Mesenchymal stem cell (in vitro differentiated cells and primary cell): ENCODE data around the gene SCYL1.

Source experiments
- DNase-seq: peaks from one replicate; pipeline ENCODE4 v3.0.0-alpha.2; 2013
- H2AFZ ChIP-seq: one replicate; pipeline ENCODE4 v1.6.1; 2013; ENCODE audit warnings: low read depth, mild to moderate bottlenecking, control low read depth, inconsistent platforms, low read length, moderate library complexity
- H2AK5ac ChIP-seq: 2 replicates; pipeline ENCODE4 v1.6.1; 2013; ENCODE audit warnings: low read length, moderate library complexity, mild to moderate bottlenecking, inconsistent platforms; ENCODE audit not compliant: severe bottlenecking
- H2BK120ac ChIP-seq: one replicate; pipeline ENCODE4 v1.6.1; 2013; ENCODE audit warnings: low read depth, mild to moderate bottlenecking, inconsistent platforms, low read length, moderate library complexity
- H2BK12ac ChIP-seq, 2 experiments: one replicate each; pipeline ENCODE4 v1.6.1; 2013; ENCODE audit warnings: inconsistent platforms in 2 of 2, low read length in 2 of 2, mild to moderate bottlenecking in 2 of 2, moderate library complexity in 2 of 2, control low read depth in 1 of 2
- H2BK15ac ChIP-seq: one replicate; pipeline ENCODE4 v1.6.1; 2013; ENCODE audit warnings: mild to moderate bottlenecking, low read depth, inconsistent platforms; ENCODE audit not compliant: poor library complexity, severe bottlenecking
- H2BK5ac ChIP-seq: 2 replicates; pipeline ENCODE4 v1.6.1; 2013; ENCODE audit warnings: low read depth, mild to moderate bottlenecking, low read length, control low read depth, inconsistent platforms; ENCODE audit not compliant: poor library complexity, severe bottlenecking
- H3K14ac ChIP-seq, 2 experiments: one replicate each; pipeline ENCODE4 v1.6.1; 2013; ENCODE audit warnings: inconsistent platforms in 2 of 2, low read length in 2 of 2, control low read depth in 1 of 2, mild to moderate bottlenecking in 1 of 2, moderate library complexity in 1 of 2
- H3K18ac ChIP-seq, 2 experiments: one replicate each; pipeline ENCODE4 v1.6.1; 2013; ENCODE audit warnings: inconsistent platforms in 2 of 2, low read length in 2 of 2, control low read depth in 1 of 2, low read depth in 1 of 2, mild to moderate bottlenecking in 1 of 2
- H3K23ac ChIP-seq, 2 experiments: one replicate each; pipeline ENCODE4 v1.6.1; 2013; ENCODE audit warnings: inconsistent platforms in 2 of 2, low read length in 2 of 2, mild to moderate bottlenecking in 2 of 2, moderate library complexity in 2 of 2, control low read depth in 1 of 2
- H3K27ac ChIP-seq: 2 replicates; pipeline ENCODE4 v1.5.1; 2013; ENCODE audit warnings: mild to moderate bottlenecking, moderate library complexity, low read length, control low read depth, inconsistent platforms; ENCODE audit not compliant: poor library complexity, severe bottlenecking
- H3K27me3 ChIP-seq, 2 experiments: 2 replicates each; pipeline versions ENCODE4 v1.6.1 to v1.7.0; 2013; ENCODE audit warnings: low read length in 2 of 2, mild to moderate bottlenecking in 2 of 2, moderate library complexity in 2 of 2, control low read depth in 1 of 2, inconsistent platforms in 1 of 2; ENCODE audit not compliant: control insufficient read depth in 1 of 2, insufficient read depth in 1 of 2
- H3K36me3 ChIP-seq, 2 experiments: 2 replicates each; pipeline versions ENCODE4 v1.6.1 to v1.7.0; 2013; ENCODE audit warnings: low read length in 2 of 2, control low read depth in 1 of 2, inconsistent platforms in 1 of 2, low read depth in 1 of 2, mild to moderate bottlenecking in 1 of 2; ENCODE audit not compliant: insufficient read depth in 2 of 2, control insufficient read depth in 1 of 2
- H3K4ac ChIP-seq, 2 experiments: one replicate each; pipeline ENCODE4 v1.6.1; 2013; ENCODE audit warnings: inconsistent platforms in 2 of 2, low read length in 2 of 2, mild to moderate bottlenecking in 2 of 2, moderate library complexity in 2 of 2, control low read depth in 1 of 2, low read depth in 1 of 2
- H3K4me1 ChIP-seq: 2 replicates; pipeline ENCODE4 v1.6.1; 2013; ENCODE audit warnings: low read depth, low read length, control low read depth; ENCODE audit not compliant: control insufficient read depth, insufficient read depth
- H3K4me2 ChIP-seq: 2 replicates; pipeline ENCODE4 v1.6.1; 2013; ENCODE audit warnings: low read length, mild to moderate bottlenecking, inconsistent platforms; ENCODE audit not compliant: poor library complexity, severe bottlenecking
- H3K4me3 ChIP-seq, 2 experiments: 2 replicates each; pipeline versions ENCODE4 v1.5.1 to v1.7.0; 2013; ENCODE audit warnings: low read length in 2 of 2, mild to moderate bottlenecking in 2 of 2, control low read depth in 1 of 2, low read depth in 1 of 2; ENCODE audit not compliant: insufficient read depth in 1 of 2
- H3K79me1 ChIP-seq: replicated peaks from 2 replicates; pipeline ENCODE4 v1.6.1; 2013; ENCODE audit warnings: mild to moderate bottlenecking, control low read depth, low read length, inconsistent platforms; ENCODE audit not compliant: poor library complexity, severe bottlenecking
- H3K9ac ChIP-seq: 2 replicates; pipeline ENCODE4 v1.7.0; 2013; ENCODE audit warnings: mild to moderate bottlenecking, low read length, moderate library complexity
- H3K9me3 ChIP-seq: 2 replicates; pipeline ENCODE4 v1.7.0; 2013; ENCODE audit warnings: mild to moderate bottlenecking, low read length; ENCODE audit not compliant: control insufficient read depth
- H4K8ac ChIP-seq: one replicate; pipeline ENCODE4 v1.6.1; 2013; ENCODE audit warnings: inconsistent platforms, mild to moderate bottlenecking, low read length, moderate library complexity
- H4K91ac ChIP-seq: one replicate; pipeline ENCODE4 v1.6.1; 2013; ENCODE audit warnings: mild to moderate bottlenecking, low read length, inconsistent platforms
- WGBS: methylation state at CpG from one replicate; pipeline ENCODE4 v1.1.7; 2013; ENCODE audit warnings: mixed read lengths; 5-methylcytosine and 5-hydroxymethylcytosine counted together

Gene SCYL1

DNA sequence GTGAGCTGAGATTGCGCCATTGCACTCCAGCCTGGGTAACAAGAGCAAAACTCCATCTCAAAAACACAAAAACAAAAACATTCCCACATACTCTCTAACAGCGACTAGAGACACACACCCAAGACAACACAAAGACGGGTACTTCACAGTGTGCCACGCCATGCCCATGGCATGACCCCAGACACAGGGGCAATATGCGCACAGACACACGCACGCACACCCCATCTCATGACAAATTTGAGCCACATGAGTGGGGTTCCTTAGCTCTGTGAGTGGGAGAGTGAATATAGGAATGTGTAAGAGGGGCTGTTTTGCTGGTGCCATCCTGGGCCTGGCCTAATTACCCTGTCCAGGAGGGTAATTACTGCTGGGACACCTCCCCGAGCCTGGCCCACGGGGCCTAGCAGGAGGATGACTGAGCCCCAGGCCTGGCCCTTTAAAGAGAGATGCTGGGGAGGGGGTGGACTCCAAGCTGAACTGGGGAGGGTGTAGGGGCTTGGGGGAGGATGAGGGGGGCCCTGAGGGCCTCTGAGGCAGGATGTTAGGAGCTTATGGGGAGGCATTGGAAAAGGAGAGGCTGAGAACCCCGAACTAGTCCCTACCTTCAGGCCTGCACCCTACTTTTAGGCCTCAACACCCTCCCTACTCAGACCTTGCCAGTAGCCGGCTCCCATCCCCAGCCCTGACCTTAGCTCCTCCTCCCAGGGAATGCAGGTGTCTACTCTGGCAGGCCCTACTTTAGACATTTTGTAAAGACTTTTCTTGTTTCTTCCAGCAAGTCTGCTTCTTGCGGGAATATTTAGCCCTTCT lies 31.8 kb downstream of the SCYL1 start:
- Histone ChIP-seq H4K8ac (no peak overlapping the region), H3K18ac (peak overlapping the region in 1 of 2 experiments; percentile 14), H3K36me3 (peaks cover 12 to 20% of the 10 kb centered on the region in 2 experiments), H2BK15ac (peak overlapping the region; percentile 20), H3K4me2 (peak overlapping the region; percentile 67), H3K9me3 (no peaks in the 10 kb centered on the region), H2BK5ac (no peak overlapping the region), H3K4me3 (peak overlapping the region in 1 of 2 experiments; percentile 85), H3K27me3 (no peaks in the 10 kb centered on the region), H3K4me1 (peaks cover 63% of the 10 kb centered on the region), H3K9ac (peak overlapping the region; percentile 89), H2BK12ac (peak overlapping the region; percentile 4 to 85), H2AK5ac (peak overlapping the region; percentile 68), H3K14ac (peak overlapping the region in 1 of 2 experiments; percentile 29), H2BK120ac (no peak overlapping the region), H4K91ac (peak overlapping the region; percentile 12), H3K27ac (peak overlapping the region; percentile 41), H3K23ac (no peak overlapping the region), H3K4ac (peak overlapping the region in 1 of 2 experiments; percentile 62), H3K79me1 (peaks cover 13% of the 10 kb centered on the region), H2AFZ (no peak overlapping the region)
- DNase-seq = no peak
- WGBS = 92% methylated on average over 12 of the region's 12 CpGs

DNA sequence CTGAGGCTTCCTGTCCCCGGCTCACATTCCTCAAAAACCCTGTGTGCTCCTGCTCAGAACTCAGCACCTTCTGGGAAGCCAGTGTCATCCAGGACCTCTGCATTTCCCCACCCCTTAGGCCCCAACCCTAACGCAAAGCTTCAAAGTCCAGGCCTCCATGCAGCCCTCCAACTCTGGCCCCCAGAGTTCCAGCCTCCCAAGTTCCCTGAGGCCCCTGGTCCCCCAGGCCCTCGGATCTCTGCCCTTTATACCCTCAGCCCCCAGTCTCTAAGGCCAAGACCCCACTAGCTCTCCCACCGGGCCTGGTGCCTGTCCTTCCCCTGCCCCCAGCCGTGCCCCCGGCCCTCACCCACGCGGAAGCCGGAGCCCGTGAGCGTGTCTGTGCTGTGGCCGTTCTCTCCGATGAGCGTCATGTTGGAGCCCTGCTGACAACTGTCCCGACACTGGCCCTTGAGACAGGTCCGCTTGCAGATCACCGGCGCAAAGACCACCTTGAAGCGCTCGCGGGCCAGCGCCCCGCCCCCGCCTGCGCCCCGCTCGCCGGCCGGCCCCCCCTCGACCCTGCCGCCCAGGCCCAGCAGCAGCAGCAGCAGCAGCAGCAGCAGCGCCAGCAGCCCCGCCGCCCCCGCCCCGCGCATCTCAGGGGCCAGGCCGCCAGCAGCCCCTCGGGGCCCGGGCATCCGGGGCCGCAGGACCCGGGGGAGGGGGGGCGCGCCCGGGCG lies 32.6 kb downstream of the SCYL1 start:
- H3K27me3 ChIP-seq = no peaks in the 10 kb centered on the region
- no peak overlapping the region for H3K14ac ChIP-seq
- 10% methylated on average over 32 of the region's 47 CpGs for WGBS

DNA sequence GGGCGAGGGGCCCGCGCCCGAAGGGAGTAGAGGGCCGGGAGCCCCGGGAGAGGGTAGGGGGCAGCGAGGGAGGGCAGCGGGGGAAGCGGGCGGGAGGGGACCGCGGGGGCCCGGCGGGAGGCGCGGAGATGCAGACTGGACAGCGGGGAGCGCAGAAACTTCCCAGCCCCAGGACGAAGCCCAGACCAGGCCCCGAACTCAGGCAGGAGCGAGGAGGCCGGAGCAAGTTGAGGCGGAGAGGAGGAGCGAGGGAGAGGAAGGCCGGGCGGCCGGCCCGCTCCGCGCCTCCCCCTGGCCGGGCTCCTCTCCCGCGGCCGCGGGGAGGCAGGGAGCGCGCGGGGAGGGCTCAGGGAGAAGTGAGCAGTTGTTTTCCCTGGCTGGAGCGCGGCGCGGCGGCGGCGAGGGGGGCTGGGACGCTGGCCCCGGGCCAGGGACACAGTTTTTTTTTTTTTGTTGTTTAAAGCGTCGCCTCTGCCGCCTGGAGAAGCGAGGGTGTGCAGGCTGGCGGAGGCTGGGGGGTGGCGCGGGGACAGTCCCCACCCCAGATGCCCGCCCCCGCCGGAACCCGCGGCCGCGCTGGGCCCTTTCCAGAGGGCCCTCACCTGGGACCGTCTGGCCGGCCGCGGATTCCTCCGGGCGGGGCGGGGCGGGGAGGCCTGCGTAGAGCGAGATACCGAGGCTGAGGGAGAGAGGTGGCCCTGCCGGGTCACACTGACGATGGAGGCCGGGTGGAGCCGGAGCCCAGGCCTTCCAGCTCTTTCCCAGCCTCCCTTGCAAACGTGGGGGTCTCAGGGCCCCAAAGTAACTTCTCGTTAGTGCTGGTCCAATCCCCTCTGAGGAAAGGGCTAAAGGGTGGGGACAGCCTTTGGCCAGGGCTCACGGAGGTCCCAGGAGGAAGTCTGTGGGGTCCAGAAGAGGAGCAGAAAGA lies 33.4 kb downstream of the SCYL1 start, which contains the start of gene LTBP3:
Gene LTBP3, minus strand, starts transcription at position 358 of the 928 bp plus-strand sequence. CDS start 400 bp downstream, outside the sequence.
- Histone ChIP-seq H2BK5ac (peak within 1 kb of the TSS; percentile 62), H4K91ac (peak within 1 kb of the TSS; percentile 92), H2AK5ac (peak within 1 kb of the TSS; percentile 90), H3K9me3 (no peaks in the 10 kb centered on the region), H3K14ac (peak within 1 kb of the TSS in 1 of 2 experiments; percentile 35), H3K23ac (peak within 1 kb of the TSS; percentile 20 to 39), H3K4ac (peak within 1 kb of the TSS; percentile 62 to 79), H3K79me1 (peaks cover 11% of the 10 kb centered on the region), H3K4me2 (peak within 1 kb of the TSS; percentile 69), H2BK15ac (peak within 1 kb of the TSS; percentile 92), H2BK12ac (peak within 1 kb of the TSS; percentile 65 to 92), H3K4me3 (peak within 1 kb of the TSS; percentile 61 to 85), H2BK120ac (peak within 1 kb of the TSS; percentile 98), H4K8ac (peak within 1 kb of the TSS; percentile 94), H3K9ac (peak within 1 kb of the TSS; percentile 89), H2AFZ (no peak within 1 kb of the TSS), H3K27ac (peak within 1 kb of the TSS; percentile 92), H3K36me3 (peaks cover 0 to 6% of the 10 kb centered on the region in 2 experiments), H3K27me3 (no peaks in the 10 kb centered on the region), H3K4me1 (peaks cover 62% of the 10 kb centered on the region), H3K18ac (peak within 1 kb of the TSS; percentile 82 to 89)
- WGBS = 4% methylated on average over 55 of the region's 79 CpGs
- DNase-seq = peak; percentile 81

More for the DNA sequence above, 32.6 kb downstream of the SCYL1 start:
- peak overlapping the region; percentile 78 for H4K8ac ChIP-seq
- H3K79me1 ChIP-seq = peaks cover 11% of the 10 kb centered on the region
- peak overlapping the region in 1 of 2 experiments; percentile 8 for H2BK12ac ChIP-seq
- H3K9ac ChIP-seq = peak overlapping the region; percentile 89
- peak overlapping the region in 1 of 2 experiments; percentile 20 for H3K23ac ChIP-seq
- peaks cover 6 to 13% of the 10 kb centered on the region in 2 experiments for H3K36me3 ChIP-seq
- H3K27ac ChIP-seq = peak overlapping the region; percentile 41
- no peak overlapping the region for H2BK5ac ChIP-seq
- no peaks in the 10 kb centered on the region for H3K9me3 ChIP-seq
- peaks cover 63% of the 10 kb centered on the region for H3K4me1 ChIP-seq
- peak overlapping the region; percentile 67 for H3K4me2 ChIP-seq
- H3K18ac ChIP-seq = peak overlapping the region; percentile 50 to 81
- H3K4ac ChIP-seq = peak overlapping the region; percentile 62 to 64
- peak overlapping the region; percentile 61 to 85 for H3K4me3 ChIP-seq
- no peak for DNase-seq
- H2BK120ac ChIP-seq = peak overlapping the region; percentile 98
- H2AK5ac ChIP-seq = no peak overlapping the region
- H2BK15ac ChIP-seq = peak overlapping the region; percentile 45
- H4K91ac ChIP-seq = peak overlapping the region; percentile 8
- H2AFZ ChIP-seq = no peak overlapping the region
